Measurements from ENCODE around the gene PPP2R3A.
"Not testable (repeated sequence)": the region's sequence is repeated elsewhere in the genome, so short reads cannot be mapped to it uniquely, and the experiment has no call there.

The PPP2R3A gene

DNA sequence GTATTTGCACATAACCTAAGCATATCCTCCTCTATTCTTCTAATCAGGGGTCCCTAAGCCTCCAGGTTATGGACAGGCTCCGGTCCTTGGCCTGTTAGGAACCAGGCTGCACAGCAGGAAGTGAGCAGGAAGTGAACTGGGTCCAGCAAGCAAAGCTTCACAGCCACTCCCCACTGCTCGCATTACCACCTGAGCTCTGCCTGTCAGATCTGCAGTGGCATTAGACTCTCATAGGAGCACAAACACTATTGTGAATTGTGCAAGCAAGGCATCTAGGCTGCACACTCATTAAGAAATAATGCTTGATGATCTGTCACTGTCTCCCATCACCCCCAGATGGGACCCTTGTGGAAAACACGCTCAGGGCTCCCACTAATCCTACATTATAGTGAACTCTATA is 220.8 kb downstream of the PPP2R3A start:
- no peak for DNase-seq (ENCODE audit: low read depth)
- TF ChIP-seq, protein P1, sequence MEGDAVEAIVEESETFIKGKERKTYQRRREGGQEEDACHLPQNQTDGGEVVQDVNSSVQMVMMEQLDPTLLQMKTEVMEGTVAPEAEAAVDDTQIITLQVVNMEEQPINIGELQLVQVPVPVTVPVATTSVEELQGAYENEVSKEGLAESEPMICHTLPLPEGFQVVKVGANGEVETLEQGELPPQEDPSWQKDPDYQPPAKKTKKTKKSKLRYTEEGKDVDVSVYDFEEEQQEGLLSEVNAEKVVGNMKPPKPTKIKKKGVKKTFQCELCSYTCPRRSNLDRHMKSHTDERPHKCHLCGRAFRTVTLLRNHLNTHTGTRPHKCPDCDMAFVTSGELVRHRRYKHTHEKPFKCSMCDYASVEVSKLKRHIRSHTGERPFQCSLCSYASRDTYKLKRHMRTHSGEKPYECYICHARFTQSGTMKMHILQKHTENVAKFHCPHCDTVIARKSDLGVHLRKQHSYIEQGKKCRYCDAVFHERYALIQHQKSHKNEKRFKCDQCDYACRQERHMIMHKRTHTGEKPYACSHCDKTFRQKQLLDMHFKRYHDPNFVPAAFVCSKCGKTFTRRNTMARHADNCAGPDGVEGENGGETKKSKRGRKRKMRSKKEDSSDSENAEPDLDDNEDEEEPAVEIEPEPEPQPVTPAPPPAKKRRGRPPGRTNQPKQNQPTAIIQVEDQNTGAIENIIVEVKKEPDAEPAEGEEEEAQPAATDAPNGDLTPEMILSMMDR (IDR thresholded peaks at IDR 0.05; ENCODE audit: low read length, missing control alignments): no peak
- H3K4me3 ChIP-seq (replicated peaks; ENCODE audit: low read depth, low read length): no peak overlapping the region

DNA sequence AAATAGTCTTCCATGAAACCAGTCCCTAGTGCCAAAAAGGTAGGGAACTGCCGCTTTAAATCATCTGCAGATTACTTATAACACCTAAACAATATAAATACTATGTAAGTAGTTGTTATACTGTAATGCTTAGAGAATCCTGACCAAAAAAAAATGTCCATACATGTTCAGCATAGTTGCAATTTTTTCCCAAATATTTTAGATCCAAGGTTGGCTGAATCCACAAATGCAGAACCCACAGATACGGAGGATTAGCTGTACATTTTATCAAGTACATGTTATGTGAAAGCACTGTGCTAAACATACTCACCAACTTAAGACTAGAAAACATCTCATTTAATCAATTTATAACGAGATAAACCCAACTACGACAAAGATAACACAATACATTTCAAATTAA is 221.3 kb downstream of the PPP2R3A start:
- TF ChIP-seq, protein P1 (IDR thresholded peaks at IDR 0.05; ENCODE audit: low read length, missing control alignments): no peak
- H3K4me3 ChIP-seq (replicated peaks; ENCODE audit: low read depth, low read length): no peak overlapping the region
- DNase-seq (ENCODE audit: low read depth): no peak

DNA sequence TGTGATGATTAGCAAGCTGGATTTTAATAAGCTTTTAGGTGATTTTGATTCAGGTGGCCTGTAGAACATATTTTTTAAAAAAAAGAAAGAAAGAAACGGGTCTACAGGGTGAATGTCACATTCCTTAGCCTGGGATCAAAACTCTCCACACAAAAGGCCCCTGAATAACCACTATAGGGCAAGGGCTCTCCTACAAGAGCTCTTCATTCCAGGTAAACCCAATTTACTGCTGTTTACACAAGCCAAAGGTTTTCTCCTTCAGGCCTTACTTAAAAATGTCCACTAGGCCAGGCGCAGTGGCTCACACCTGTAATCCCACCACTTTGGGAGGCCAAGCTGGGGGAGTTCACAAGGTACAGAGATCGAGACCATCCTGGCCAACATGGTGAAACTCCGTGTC is 222.3 kb downstream of the PPP2R3A start:
- DNase-seq (ENCODE audit: low read depth): no peak
- TF ChIP-seq, protein P1 (IDR thresholded peaks at IDR 0.05; ENCODE audit: low read length, missing control alignments): no peak

DNA sequence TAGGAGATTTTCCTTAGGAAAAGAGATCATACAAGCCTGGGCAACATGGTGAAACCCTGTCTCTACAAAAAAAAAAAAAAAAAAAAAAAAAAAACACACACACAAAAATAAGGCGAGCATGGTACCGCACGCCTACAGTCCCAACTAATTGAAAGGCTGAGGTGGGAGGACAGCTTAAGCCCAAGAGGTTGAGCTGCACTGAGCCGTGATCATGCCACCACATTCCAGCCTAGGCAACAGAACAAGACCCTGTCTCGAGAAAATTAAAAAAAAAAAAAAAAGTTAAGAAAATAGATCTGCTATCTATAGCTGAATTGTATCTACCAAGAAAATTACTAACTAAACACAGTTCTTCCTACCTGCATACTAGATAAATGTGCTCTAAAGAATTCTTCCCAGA is 223.5 kb downstream of the PPP2R3A start:
- DNase-seq (ENCODE audit: low read depth): no peak
- H3K4me3 ChIP-seq (replicated peaks; ENCODE audit: low read depth, low read length): no peak overlapping the region
- TF ChIP-seq, protein P1 (IDR thresholded peaks at IDR 0.05; ENCODE audit: low read length, missing control alignments): no peak

More for the DNA sequence above, 222.3 kb downstream of the PPP2R3A start:
- H3K4me3 ChIP-seq (replicated peaks; ENCODE audit: low read depth, low read length): no peak overlapping the region

DNA sequence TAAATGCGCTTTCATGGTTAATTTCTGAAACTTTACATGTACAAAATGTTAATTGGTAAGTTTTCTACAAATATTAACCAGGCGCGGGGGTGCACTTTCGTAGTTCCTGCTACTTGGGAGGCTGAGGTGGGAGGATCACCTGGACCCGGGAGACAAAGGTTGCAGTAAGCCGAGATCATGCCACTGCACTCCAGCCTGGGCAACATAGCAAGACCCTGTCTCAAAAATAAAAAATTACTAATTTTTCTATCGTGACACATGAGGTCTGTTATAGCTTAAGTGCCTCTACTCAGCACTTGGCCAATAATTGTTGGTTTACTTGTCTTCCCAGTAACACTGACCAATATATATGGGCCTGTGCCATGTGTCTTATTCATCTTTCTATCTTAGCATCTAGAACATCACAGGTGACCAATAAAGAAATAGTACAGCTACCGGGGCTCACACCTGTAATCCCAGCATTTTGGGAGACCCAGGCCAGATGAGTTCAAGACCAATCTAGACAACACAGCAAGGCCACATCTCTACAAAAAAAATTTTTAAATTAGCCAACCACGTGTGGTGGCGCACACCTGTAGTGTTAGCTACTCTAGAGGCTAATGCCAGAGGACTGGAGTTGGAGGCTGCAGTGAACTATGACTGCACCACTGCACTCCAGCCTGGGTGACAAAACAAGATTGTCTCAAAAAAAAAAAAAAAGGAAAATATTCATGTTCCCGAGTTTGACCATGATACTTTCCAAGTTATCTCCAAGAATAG is 224.5 kb downstream of the PPP2R3A start:
- TF ChIP-seq, protein P1 (IDR thresholded peaks at IDR 0.05; ENCODE audit: low read length, missing control alignments): no peak
- H3K4me3 ChIP-seq (replicated peaks; ENCODE audit: low read depth, low read length): no peak overlapping the region
- DNase-seq (ENCODE audit: low read depth): no peak

DNA sequence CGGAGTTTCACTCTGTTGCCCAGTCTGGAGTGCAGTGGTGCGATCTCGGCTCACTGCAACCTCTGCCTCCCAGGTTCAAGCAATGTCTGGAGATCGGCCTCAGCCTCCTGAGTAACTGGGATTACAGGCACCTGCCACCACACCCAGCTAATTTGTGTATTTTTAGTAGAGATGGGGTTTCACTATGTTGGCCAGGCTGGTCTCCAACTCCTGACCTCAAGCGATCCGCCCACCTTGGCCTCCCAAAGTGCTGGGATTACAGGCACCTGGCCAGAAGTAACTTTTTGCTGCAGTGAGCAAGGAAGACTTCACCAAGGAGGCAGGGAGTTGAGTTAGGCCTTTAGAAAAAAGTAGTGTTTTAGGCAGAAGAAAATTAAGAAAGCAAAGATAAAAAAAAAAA is 226.7 kb downstream of the PPP2R3A start:
- not testable (repeated sequence) for DNase-seq (ENCODE audit: low read depth)
- H3K4me3 ChIP-seq (replicated peaks; ENCODE audit: low read depth, low read length): peak overlapping the region; percentile 99

DNA sequence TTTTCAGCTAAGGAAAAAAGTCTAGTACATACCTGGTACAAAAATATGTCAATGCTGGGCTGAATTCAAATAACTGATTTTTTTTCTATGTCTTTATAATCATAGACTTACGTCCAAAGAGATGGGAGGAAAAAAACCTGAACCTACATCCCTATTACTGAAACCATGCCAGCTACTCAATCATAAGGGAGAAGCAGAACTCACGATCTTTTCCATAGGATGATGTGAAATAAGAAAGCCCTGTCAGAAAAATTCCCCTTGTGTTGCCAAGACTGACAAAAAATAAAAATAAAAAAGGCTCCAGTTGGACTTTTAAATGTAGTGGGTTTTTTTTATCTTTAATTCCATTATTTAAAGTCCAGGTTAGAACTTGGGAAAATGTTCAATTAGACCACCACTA is 227.3 kb downstream of the PPP2R3A start:
- peak overlapping the region; percentile 99 for H3K4me3 ChIP-seq (replicated peaks; ENCODE audit: low read depth, low read length)
- TF ChIP-seq, protein P1 (IDR thresholded peaks at IDR 0.05; ENCODE audit: low read length, missing control alignments): no peak
- DNase-seq (ENCODE audit: low read depth): no peak
